NCI-H524 (cell line): ENCODE measurements around the gene CYB5R3.
"Not testable (repeated sequence)": the region's sequence is repeated elsewhere in the genome, so short reads cannot be mapped to it uniquely, and the experiment has no call there.

Experiments
- DNase-seq, 2 experiments: peaks; one replicate each; lab custom pipeline; 2025; lab: John Stamatoyannopoulos, UW

Gene CYB5R3

DNA sequence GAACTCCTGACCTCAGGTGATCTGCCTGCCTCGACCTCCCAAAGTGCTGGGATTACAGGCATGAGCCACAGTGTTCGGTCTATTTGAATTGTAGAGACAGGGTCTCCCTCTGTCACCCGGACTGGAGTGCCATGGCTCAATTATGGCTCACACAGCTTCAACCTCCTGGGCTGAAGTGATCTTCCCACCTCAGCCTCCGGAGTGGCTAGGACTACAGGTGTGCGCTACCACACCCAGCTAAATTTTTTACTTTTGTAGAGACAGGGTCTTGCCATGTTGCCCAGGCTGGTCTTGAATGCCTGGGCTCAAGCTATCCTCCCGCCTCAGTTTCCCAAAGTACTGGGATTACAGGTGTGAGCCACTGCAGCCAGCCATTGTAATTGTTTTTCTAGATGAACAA is 81.2 kb downstream of the CYB5R3 start:
- not testable (repeated sequence) for DNase-seq
